Stomach smooth muscle (tissue), 2 donors: ENCODE measurements around the gene FRMD1.

Source experiments
- H3K27ac ChIP-seq: one replicate; pipeline ENCODE4 v1.7.0; 2013; ENCODE audit warnings: mild to moderate bottlenecking, low read length, inconsistent platforms
- H3K27me3 ChIP-seq, 2 donors: one replicate each; pipeline ENCODE4 v1.7.0; 2013; ENCODE audit warnings: low read length in 2 of 2; ENCODE audit not compliant: insufficient read depth in 2 of 2, control insufficient read depth in 1 of 2
- H3K36me3 ChIP-seq, 2 donors: one replicate each; pipeline ENCODE4 v1.7.0; 2013; ENCODE audit warnings: low read length in 2 of 2; ENCODE audit not compliant: control insufficient read depth in 2 of 2, insufficient read depth in 2 of 2
- H3K4me1 ChIP-seq: one replicate; pipeline ENCODE4 v1.7.0; 2013; ENCODE audit warnings: low read length; ENCODE audit not compliant: control insufficient read depth, insufficient read depth
- H3K4me3 ChIP-seq, 2 donors: one replicate each; pipeline ENCODE4 v1.7.0; 2013; ENCODE audit warnings: low read length in 2 of 2
- H3K9ac ChIP-seq, 2 donors: one replicate each; pipeline ENCODE4 v1.7.0; 2013; ENCODE audit warnings: low read length in 2 of 2, mild to moderate bottlenecking in 1 of 2
- H3K9me3 ChIP-seq, 2 donors: one replicate each; pipeline ENCODE4 v1.7.0; 2013; ENCODE audit warnings: low read length in 2 of 2; ENCODE audit not compliant: control insufficient read depth in 2 of 2
- donor health status: healthy.
- donor health status: Pancreatic carcinoma.

Gene FRMD1

GRCh38 chr6:168007592-168008338 lies 71.2 kb downstream of the FRMD1 start:
- Histone ChIP-seq H3K9ac (no peak overlapping the region), H3K27ac (no peak overlapping the region), H3K9me3 (peaks cover 3 to 13% of the 10 kb centered on the region in 2 donors), H3K36me3 (no peaks in the 10 kb centered on the region), H3K4me3 (no peak overlapping the region), H3K27me3 (peaks cover 0 to 2% of the 10 kb centered on the region in 2 donors), H3K4me1 (no peaks in the 10 kb centered on the region)

- peaks cover 0 to 5% of the 10 kb centered on the region in 2 donors for H3K27me3 ChIP-seq
- no peak overlapping the region for H3K27ac ChIP-seq
- no peaks in the 10 kb centered on the region for H3K36me3 ChIP-seq
- no peaks in the 10 kb centered on the region for H3K4me1 ChIP-seq
- H3K4me3 ChIP-seq = no peak overlapping the region
- H3K9ac ChIP-seq = no peak overlapping the region
- no peaks in the 10 kb centered on the region for H3K9me3 ChIP-seq
Measured at GRCh38 chr6:168005796-168006195, 73.2 kb downstream of the FRMD1 start.

GRCh38 chr6:168004945-168005344 lies 74.1 kb downstream of the FRMD1 start:
- H3K9me3 ChIP-seq = no peaks in the 10 kb centered on the region
- H3K9ac ChIP-seq = no peak overlapping the region
- H3K27ac ChIP-seq = no peak overlapping the region
- H3K4me3 ChIP-seq = no peak overlapping the region
- H3K27me3 ChIP-seq = peaks cover 0 to 6% of the 10 kb centered on the region in 2 donors
- H3K36me3 ChIP-seq = no peaks in the 10 kb centered on the region
- H3K4me1 ChIP-seq = no peaks in the 10 kb centered on the region

- H3K9ac ChIP-seq = no peak overlapping the region
- no peaks in the 10 kb centered on the region for H3K9me3 ChIP-seq
- H3K36me3 ChIP-seq = no peaks in the 10 kb centered on the region
- peaks cover 4 to 10% of the 10 kb centered on the region in 2 donors for H3K27me3 ChIP-seq
- H3K4me1 ChIP-seq = no peaks in the 10 kb centered on the region
- H3K27ac ChIP-seq = no peak overlapping the region
- H3K4me3 ChIP-seq = no peak overlapping the region
Measured at GRCh38 chr6:168004023-168004422, 75.0 kb downstream of the FRMD1 start.
